CD4-positive, alpha-beta T cell treated with Interleukin-21 for 1 hour (primary cell): ENCODE measurements around the gene PEX10.

Experiments used
- DNase-seq: peaks from one replicate; pipeline ENCODE4 v3.0.0-alpha.2; 2020

PEX10 gene

DNA sequence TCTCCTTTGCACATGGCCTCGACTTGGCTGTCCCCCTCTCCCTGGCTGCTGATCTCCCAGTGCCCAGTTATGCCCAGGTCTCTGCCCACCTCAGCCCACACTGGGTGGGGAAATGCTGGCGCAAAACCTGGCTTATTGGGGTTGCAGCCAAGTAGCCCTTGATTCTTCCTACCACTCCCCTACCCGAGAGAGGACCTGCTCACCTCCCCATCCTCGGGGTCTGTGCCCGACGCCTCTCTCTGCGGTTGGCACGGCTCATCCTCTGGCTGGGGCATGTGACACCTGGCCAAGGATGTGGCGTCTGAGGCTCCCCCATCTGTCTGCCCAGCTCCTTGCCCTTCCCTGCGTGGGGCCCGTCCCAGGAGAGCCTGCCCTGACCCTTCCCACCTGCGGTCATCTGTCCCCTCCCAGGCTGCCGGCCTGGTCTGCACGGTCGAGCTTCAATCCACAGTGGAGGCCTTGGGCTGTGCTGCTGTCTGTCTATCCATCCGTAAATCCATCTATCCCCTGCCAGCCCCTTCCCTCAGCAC lies 6.5 kb upstream of the PEX10 start:
- DNase-seq = no peak

DNA sequence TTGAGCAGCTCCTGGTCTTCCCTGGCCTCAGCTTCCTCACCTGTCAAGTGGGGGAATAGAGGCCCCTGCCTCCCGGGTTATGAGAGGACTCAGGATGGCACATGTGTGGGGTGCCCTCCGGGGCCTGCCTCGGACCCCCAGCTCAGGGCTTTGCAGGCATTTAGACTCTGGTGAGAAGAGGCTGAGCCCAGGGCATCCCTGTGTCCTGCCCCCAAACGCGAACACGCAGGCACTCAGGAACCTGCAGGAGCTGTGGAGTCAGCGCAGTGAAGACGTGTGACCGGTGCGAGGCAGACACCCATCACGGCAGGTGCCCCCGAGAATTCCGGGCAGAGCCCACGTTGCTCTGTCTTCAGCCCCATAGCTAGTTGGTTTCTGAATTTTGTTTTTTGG lies 5.5 kb upstream of the PEX10 start:
- no peak for DNase-seq

DNA sequence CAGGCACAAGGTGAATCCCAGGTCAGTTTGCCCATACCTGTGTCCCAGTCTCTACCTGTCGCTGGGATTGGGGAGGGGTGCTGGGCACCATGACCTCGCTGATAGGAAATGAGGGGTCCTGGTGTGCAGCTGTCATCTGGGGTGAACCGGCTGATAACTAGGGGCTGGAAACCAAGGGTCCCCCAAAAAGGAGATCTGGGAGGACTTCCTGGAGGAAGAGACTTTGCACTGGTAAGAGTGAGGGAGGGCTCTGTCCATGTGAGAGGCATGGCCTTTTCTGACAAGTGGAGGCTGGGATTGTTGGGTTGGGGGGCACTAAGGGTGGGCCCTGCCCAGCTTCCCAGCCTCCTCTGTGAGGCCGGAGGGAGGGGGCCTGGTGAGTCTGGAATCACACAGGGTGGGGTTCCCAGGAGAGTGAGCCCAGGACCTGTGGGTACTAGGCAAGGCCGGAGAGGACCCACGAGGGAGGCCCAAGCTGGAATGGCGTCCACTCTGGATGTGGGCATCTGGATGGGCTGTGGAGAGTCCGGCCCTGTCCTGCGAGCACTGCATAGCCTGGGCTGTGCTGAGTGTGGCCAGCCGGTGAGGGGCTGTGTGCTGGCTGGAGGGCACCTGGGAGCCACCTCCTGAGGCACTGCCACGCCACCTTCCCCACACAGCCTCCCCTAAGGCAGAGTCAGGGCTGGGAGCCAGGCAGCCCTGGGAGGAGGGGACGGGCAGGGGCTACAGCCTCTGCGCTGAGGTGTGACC lies 4.9 kb upstream of the PEX10 start:
- no peak for DNase-seq

DNA sequence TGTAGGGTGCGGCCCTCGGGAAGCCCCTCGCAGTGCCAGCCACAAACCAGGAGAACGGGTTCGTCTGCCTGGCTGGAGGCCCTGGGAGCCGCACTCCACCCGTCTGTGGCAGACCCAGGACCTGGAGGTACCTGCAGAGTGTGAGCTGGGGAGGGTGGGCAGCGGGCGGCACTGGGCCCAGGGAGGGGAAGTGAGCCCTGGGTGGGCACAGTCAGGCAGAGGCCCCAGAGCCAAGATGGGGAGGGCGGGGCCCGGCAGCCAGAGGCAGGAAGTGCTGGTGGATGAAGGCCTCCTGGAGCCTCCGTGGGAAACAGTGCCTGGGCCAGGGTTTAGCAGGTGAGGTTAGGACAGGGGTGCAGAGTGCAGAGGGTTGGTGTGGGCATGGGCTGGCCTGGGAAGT lies 4.0 kb upstream of the PEX10 start:
- DNase-seq = peak; percentile 31

DNA sequence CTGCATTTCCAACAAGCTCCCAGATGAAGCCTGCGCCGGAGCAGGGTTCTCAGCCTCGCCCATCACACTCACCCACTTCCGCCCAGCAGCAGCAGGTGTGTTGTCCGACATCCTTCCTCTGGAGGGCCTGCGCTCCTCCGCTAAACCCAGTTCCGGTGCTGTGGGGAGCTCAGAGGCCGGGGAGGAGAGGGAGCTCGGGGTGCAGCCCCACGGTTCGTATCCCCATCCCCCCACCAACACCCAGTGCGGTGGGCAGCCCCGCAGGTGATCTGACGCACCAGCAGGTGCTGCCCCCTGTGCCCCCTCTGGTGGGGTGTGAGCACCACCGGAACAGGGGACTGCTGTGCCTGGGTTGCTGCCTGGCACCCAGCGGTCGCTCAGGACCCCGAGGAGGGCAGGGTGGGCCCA lies 3.4 kb upstream of the PEX10 start:
- peak; percentile 61 for DNase-seq

DNA sequence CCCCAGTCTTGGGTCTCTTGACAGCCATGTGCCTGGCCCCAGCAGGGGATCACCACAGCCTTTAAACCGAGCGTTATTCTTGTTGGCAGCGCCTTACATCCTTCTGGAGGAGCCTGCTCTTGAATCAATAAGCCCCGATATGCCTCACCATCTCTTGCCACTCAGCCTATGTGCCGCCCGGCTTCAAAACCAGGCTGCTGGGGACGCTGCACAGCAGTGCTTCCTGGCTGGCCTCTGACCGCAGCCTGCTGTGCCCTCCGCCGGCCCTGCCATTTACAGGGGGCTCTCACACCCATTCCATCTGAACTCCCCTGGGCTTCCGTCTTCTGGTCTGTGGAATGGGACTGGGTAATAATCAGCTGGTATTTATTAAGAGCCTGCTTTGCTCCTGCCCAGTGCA lies 3.0 kb upstream of the PEX10 start:
- DNase-seq = peak; percentile 5

DNA sequence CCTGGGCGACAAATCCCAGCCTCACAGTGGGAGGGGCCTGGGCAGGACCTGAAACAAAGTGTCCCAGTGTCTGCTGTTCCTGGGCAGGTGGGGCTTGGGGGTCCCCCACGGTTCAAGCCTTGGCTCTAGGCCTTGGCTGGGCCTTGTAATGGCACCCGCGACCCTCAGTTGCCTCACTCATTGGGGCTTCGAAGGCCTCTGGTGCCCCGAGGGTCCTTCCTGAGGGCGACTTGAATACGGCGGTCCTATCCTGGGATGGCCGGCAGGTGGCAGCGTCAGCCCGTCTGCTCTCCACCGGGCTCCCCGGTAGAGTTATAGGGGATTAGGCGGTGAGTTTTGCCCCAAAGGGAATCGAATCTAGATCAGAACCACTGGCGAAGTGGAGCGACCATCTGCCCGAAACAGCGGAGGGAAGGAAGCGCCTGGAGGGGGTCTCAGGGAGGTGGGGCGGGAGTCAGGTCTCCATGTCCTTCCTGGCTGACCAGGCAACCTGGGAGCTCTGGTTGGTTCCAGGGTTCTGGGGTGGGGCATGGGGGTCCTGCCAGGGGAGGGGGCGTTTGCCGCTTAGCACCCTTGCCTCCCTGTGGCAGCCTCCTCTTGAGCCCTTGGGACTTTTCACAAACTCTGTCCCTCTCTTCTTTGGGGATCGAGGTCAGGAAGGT lies 2.1 kb upstream of the PEX10 start:
- peak; percentile 83 for DNase-seq

DNA sequence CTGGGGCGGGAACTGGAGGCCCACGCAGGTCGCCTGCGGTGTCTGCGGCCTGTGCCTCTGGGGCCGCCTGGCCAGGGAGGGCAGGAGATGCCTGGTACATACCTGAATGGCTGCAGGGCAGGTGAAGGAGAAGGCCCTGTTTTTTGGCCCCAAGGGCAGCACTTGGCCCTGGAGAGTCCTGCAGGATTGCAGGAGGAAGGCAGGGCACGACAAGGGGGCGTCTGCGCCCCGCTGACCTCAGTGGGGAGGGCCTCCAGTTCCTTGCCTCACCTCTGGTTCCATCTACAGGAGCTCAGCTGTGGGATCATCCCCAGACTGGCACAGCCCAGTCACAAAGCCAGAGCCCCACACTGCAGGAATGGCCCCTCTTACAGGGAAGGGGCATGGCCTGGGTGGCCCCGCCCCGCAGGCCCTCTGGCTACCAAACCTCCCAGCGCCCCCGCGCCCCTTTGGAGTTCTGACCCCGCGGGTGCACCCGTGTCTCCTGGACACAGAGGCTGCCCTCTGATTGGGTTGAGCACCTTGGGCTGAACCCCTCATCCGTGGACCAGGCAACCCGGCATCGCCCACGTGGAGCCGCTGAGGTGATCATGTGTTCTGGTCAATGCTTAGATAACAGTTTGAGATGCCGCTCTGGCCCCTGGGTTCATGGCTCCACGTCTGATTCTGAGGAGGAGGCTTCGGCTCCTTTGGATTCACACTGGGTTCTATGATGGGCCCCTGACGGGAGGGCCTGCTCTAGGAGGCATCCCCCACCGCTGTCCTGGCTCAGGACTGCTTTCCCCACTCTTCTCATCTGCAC lies 1.3 kb upstream of the PEX10 start:
- DNase-seq = peak; percentile 3

DNA sequence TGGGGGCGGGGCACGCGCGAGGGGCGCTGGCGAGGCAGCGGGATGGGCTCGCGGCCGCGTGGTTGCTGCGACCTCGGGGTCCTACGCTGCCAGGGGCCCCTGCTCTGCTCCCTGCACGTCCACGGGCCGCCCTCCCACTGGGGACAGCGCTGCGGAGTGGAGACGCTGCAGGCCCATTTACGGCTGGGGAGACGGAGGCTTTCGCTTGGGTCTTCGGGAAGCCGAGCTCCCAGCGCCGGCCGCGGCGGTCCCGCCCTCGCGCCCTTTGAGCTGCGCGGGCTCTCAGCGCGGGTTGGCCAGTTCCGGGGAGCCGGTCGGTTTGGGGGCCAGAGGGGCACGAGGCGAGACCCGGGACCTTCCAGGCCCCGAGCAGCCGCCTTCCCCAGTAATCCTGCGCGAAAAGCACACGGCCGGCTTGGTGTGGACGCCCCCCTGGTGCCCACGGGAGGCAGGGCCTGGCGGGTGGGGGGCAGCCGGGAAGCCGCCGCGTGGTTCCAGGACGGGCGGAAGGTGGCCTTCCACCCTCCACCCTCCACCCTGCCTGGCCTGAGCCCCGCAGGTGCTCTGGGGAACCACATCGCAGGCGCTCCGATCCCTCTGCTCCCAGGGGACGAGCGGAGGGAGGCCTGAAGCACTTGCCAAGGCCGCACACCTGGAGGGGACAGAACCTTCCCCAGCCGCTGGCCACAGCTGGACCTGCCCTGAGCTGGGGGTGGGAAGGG lies 570 bp upstream of the PEX10 start:
- no peak for DNase-seq

DNA sequence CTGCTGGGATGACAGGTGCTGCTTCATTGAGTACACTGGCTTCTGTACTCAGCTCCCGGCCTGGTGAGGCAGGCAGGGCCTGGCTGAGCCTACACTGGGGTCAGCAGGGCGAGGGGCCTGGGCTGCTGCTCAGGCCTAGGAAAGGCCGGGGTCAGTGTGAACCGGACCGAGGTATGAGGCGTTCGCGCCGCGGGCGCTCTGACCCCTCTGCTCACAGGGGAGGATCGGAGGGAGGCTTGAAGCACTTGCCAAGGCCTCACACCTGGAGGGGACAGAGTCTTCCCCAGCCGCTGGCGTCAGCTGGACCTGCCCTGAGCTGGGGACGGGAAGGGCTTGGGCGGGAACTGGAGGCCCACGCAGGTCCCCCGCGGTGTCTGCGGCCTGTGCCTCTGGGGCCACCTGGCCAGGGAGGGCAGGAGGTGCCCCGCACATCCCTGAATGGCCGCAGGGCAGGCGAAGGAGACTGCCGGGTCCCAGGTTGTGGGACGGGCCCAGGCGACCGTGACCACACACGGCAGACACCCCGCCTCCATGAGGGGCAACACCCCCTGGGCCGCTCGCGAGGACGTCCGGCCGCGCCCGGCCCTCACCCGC lies 466 bp downstream of the PEX10 start:
- DNase-seq = no peak

DNA sequence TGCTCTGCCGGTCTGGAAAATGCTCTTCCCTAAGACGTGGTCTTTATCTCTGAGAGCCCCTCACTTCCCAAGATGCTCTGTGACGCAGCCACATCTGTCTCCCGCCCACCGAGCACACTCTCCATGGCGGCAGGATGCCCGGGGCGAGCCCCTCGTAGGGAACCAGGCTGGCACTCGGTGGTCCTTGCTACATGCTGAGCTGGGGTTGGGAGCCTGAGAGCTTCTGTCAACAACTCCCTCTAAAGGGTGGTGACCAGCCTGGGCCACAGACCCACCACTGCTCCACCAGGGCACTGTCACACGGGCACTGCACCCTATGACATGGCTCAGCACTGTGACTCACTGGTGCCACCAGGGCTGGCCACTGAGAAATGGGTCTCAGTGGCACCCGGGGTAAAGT lies 2.6 kb downstream of the PEX10 start:
- DNase-seq = no peak

DNA sequence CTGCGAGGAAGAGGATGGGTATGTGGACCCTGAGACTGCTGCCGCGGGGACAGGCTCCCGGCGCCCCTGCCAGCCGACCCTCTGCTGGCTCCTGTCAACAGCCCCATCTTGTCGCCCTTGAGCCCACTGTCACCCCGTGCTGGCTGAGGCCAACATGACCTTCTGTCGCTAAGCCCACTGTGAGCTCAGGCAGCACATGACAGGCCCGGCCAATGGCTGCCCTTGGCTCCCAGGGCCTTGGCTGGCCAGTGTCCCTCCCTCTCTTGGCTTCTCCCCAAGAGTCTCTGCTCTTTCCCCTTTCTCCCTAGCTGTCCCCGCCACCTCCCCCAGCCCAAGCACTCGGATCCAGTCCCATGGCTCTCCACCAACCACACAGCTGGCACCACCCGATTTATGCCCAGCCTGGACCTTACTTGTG lies 3.5 kb downstream of the PEX10 start:
- DNase-seq = no peak

DNA sequence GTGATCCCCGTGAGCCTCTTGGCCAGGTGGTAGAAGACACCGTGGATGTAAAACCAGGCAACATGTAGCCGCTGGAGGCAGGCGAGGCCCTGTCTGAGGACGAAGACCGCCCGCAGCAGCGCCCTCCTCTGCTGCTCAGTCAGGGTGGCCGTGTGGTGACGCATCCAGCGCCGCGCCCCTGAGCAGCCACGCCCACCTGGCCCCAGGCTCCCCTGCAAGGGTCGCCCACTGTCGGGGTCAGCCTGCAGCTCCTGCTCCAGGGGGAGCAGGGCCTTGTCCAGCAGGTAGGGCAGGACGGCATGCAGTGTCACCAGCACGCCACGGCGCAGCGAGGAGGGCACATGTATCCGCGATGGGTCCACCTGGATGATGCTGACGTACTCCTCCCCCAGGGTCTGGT lies 3.9 kb downstream of the PEX10 start:
- DNase-seq = no peak

DNA sequence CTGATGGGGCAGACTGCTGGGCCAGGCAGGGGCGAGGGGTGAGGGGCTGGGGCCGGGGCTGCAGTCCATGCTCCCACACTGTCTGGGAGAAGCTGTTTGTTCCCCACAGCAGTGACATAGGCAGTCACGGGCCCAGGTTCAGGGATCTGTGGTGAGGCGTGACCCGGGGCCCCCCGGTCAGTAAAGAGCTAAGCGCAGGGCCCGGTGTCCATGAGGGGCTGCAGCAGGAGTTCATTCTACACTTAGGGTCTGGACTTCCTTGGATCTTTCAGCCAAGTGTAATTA lies 4.4 kb downstream of the PEX10 start:
- no peak for DNase-seq

DNA sequence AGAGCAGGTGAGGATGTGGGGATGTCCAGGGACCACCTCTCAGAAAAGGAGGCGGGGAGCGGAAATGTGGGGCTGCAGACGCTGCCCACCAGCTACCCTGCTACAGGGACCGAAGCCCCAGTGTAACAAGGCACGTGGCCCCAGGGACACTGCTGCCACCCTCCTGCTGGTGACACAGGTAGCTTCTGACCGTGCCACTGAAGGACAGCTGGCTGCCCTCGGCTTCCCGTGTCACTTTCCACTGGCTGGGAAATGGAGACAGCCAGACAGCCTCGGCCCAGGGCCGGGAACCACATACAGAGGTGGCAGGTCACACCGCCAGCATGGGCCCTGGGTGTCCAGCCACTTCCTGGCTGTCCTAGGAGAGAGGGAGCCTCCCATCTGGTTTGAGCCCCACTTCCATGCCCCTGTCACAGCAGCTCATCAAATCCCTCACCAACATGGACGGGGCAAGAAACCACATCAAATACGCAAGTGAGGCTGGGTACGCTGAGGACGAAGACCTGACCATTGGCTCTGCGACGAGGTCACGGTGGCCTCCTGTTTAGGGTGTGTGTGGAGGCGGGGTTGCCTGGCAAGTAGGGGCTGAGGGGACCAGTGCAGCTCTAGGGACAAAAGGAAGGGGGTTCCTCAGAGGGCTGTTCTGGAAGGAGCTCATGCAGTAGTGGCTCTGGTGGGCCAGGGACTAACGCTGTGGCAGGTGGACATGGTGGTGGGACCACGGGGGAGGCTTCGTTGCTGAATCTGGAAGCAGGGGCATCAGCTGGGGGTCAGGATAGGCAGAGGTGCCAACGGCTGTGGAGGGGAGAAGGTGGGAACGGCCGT lies 5.0 kb downstream of the PEX10 start:
- DNase-seq = no peak

DNA sequence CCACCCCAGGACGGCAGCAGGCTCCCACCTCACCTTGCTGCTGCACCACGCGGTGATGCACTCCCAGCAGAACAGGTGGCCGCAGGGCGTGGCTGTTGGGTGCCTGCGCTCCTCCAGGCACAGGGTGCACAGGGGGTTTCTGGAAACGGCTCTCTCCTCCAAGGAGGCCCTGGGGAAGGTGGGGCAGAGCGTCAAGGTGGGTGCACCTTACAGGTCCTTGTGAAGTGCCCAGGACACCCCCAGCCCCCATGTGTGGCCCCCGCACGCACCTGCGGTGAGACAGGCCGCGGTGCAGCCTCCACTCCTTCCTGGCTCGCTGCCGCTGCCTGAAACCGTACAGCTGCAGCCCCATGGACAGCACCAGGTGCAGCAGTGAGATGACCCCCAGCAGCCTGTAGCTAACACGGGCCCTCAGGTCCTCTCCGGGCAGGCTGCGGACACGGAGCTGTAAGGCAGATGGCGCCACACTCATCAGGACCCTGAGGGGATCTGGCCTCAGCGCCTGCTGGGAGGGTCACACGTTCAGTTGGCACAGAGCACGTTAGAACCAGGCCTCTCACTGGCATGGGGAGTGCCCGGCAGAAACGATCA lies 5.8 kb downstream of the PEX10 start:
- DNase-seq = no peak

DNA sequence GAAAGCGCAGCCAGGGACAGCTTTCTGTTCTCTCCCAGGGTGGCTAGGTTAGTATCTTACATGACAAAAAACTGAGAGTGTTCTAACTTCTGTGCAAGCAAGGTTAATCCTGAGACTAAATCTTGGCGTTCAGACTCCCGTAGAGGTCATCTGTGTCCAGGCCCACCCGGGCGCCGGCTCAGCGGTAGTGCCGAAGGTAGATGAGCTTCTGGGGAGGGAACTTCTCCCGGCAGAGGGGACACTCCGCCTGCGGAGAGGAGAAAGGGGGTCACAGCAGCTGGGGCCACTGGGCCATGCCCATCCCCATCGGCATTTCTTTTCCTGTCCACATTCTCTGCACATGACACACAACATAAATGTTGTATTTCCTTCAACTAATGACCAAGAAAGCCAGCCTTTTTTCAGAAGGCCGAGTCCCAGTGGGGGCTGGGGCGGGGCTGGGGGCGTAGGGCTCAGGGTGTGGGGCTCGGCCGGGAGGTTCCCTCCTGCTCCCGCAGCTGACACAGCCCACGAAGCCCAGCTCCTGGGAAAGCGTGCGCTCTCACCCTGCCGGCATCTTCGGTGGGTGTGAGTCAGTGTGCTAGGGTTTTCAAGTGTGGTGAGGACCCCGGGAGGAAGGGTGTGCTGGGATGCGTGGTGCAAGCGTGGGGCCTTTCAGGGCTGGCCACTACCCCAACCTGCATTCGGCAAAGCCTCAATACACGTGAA lies 6.6 kb downstream of the PEX10 start:
- no peak for DNase-seq

DNA sequence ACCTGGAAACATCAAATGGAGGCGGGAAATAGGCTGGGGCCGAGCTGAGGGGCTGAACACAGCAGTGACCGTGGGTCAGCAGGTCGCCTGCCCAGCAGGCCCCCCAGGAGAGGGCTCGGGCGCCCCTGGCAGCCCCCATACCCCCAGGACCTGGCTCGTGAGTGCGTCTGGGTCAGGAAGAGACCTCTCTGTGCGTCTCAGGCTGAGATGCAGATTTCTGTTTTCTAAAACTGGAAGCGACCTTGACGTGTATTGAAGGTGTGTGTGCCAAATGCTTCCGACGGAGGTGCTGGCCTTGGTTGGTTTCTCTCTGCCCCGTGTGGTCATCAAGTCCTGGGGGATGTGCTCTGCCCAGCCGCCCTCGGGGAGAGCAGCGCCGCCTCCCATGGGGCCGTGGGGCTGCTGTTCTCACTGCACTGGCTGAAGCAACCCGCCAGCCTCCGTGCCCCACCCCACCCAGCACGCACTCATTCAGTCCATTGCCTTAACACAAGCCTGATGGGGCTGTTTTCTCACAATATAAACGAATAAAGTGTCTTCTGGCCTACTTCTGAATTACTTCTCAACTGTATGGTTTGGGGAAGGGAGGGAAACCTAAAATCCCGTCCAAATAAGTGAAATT lies 7.4 kb downstream of the PEX10 start:
- no peak for DNase-seq

DNA sequence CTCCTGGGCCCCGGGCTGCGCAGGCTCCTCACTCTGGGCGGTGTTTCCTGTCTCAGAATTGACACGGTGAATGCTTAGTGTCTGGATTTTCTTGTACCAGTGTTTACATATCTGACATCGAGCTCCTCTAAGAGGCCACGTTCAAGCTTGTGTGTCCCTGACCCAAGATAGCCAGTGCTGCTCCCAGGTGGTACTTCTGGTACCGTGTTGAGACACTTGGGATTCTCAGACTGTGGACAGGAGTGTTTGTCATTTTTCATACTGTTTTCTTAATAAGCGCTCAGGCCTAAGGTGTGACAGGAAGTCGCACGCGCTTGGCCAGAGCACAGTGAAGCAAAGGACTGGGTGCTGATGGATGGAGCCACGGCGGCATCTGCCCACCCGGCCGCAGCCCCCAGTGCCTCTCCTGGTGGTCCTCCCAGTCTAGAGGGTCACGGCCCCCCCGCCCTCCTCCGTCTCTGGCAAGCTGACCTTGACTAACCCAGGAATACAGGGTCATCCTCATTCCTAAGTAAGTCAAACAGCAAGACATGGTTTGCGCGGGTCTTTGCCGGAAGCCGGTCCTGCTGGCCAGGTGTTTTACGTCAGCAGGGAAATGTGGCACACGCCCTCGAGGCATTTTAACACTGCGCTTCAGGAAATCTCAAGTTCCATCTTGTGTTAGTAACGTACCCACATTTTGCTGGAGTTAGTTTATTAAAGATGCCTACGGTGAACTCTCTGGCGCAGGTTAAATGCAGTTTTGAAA lies 8.0 kb downstream of the PEX10 start:
- no peak for DNase-seq

DNA sequence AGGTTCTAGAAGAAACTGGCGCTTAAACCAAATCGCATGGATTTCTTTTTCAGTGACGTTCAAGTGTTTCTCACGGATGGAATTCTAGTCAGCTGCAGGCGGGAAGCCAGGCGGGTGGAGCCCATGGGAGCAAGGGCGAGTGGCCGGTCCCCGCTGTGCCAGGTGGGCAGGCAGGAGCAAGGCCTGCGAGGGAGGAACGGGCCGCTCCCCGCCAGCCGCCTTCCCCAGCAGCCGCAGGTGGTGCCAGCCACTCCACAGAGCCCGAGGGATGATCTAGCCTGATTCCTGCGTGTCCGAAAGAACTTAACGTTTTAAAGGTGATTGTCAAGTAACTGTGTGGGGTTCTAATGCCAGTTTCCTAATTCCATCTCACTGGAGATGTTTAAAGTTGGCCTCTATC lies 9.1 kb downstream of the PEX10 start:
- no peak for DNase-seq
